Measurements from ENCODE around the gene SPEF1.

SPEF1 gene

DNA sequence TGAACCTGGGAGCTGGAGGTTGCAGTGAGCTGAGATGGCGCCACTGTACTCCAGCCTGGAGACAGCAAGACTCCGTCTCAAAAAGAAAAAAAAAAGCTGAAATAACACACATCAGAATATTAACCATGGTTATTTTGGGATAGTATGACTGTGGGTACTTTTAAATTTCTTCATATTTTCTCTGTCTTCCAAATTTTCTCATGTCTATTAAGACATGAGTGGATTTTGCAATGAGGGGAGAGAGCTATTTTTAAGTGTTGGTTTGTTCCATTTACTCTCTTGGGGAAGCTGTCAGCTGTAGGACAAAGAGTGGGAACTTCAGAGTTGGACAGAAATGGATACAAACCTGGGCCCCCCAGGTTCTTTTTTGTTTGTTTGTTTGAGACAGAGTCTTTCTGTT lies 24.0 kb downstream of the SPEF1 start:
- DNase-seq (ENCODE audit: low read depth) = no peak
- TF ChIP-seq, protein P1, sequence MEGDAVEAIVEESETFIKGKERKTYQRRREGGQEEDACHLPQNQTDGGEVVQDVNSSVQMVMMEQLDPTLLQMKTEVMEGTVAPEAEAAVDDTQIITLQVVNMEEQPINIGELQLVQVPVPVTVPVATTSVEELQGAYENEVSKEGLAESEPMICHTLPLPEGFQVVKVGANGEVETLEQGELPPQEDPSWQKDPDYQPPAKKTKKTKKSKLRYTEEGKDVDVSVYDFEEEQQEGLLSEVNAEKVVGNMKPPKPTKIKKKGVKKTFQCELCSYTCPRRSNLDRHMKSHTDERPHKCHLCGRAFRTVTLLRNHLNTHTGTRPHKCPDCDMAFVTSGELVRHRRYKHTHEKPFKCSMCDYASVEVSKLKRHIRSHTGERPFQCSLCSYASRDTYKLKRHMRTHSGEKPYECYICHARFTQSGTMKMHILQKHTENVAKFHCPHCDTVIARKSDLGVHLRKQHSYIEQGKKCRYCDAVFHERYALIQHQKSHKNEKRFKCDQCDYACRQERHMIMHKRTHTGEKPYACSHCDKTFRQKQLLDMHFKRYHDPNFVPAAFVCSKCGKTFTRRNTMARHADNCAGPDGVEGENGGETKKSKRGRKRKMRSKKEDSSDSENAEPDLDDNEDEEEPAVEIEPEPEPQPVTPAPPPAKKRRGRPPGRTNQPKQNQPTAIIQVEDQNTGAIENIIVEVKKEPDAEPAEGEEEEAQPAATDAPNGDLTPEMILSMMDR (IDR thresholded peaks at IDR 0.05; ENCODE audit: low read depth, low read length, missing control alignments) = no peak
- H3K4me3 ChIP-seq (ENCODE audit: low read depth, low read length) = no peak overlapping the region

DNA sequence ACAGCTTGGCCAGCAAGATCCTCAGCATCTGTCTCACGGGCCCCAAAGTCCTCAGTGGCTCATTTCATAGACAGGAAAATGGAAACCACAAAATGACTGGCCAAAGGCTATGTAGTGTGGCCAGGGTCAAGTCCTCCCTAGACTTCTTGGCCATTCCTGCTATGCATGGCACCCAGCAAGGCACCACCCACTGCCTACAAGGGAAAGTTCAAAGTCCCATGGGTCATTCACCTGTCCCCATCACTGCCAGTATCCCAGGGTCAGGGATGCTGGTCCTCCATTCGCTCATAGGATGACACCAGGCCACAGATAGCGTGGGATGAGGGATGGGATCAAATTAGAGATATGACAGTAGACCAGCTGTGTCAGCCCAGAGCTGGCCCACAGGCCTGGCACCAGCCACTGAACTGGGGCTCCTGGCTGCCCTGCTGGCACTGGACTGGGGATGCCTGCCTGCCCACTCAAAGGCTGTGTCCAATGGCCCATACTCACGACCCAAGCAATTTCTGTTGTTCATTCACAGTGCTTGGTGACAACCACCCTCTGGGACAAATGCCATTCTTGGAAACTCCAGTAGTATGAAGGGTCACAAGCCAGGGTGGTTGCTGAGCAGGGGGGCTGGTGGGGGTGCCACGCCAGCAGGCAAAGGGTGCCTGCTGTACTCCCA lies 25.3 kb downstream of the SPEF1 start:
- DNase-seq (ENCODE audit: low read depth) = no peak
- no peak overlapping the region for H3K4me3 ChIP-seq (ENCODE audit: low read depth, low read length)
- TF ChIP-seq, protein P1 (IDR thresholded peaks at IDR 0.05; ENCODE audit: low read depth, low read length, missing control alignments) = no peak

DNA sequence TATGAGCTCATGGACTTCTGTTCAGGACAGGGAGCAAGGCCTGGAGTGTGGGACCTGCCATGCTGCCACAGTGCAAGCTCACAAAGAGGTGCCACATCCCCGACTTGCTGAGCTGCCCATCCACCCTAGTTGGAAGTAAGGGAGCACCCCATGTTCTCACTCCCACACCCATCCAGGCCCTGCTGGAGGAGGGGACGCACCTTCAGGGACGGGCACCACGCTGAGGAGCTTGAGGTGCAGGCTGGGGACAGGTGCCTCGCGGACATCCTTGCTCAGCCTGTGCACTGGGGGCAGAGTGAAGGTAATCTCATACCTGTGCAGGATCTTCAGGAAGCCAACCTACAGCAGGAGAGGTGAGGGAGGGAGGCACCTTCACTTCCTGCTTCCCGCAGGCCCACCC lies 26.0 kb downstream of the SPEF1 start:
- no peak for DNase-seq (ENCODE audit: low read depth)
- no peak overlapping the region for H3K4me3 ChIP-seq (ENCODE audit: low read depth, low read length)
- TF ChIP-seq, protein P1 (IDR thresholded peaks at IDR 0.05; ENCODE audit: low read depth, low read length, missing control alignments) = no peak

DNA sequence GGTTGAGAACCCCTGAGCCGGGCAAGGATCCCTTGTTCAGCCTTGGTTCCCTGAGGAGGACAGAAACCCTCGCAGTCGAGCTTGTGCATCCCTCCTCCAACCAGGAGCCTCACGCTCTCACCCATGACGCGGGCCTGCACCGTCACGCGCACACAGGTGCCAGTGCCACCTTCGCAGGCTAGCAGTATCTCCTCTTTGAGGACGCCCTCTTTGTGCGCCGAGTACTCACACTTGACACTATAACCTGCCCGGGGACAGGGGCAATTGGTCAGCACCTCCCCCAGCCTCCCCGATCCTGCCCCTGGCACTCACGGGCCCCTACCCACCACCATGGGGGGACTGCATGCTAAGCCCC lies 27.0 kb downstream of the SPEF1 start:
- TF ChIP-seq, protein P1 (IDR thresholded peaks at IDR 0.05; ENCODE audit: low read depth, low read length, missing control alignments) = no peak
- H3K4me3 ChIP-seq (ENCODE audit: low read depth, low read length) = no peak overlapping the region
- DNase-seq (ENCODE audit: low read depth) = no peak

DNA sequence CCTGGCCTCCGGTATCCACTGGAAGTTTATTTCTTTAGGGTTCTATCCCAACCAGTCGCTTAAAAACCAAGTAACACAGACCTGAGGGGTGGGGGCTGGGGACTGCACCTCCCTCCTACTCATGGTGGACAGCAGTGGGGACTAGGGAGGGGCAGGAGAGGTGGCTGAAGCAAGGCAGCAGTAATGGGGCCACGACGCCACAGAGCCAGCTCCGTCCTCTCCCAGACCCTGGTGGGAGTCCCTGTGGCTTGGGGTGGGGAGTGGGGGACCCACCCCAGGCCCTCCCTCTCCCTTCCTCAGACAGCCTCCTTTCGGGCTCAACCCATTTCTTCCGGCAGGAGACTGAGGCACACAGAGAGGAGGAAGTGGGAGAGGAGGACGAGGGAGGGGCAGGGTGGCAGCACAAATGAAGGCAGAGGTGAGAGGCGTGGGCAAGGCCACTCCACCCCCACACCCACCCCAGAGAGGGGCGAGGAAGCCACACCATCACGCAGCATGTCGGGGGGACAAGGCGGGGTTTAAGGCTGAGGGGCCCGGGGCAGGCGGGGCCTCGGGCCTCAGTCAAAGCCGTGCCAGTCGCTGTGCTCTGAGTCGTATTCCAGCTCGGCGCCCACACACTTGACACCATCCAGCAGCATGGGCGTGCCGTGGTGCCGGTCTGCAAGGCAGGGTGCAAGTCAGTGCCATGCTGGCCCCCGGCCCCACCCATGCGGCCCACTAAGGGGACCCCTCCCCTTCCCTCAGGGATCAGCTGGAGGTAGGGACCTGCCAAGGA lies 27.6 kb downstream of the SPEF1 start:
- TF ChIP-seq, protein P1 (IDR thresholded peaks at IDR 0.05; ENCODE audit: low read depth, low read length, missing control alignments) = no peak
- H3K4me3 ChIP-seq (ENCODE audit: low read depth, low read length) = no peak overlapping the region
- no peak for DNase-seq (ENCODE audit: low read depth)

DNA sequence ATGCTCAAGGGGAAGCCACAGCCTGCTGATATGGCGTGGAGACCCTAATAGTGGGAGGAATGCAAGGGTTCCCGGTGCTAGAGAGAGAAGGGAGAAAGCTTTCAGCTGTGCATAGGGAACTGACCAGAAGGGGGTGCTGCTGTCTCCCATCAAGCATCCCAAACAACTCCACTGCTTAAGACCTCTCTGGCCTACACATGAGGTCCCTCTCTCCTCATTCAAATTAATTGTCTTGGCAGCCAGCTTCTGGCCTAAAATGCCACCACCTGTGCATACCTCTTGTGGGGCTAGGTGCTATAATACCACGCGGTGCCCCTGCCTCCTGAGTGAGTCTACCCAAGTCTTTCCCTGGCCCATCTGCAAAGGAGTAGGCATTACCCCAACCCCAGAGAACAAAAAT lies 28.1 kb downstream of the SPEF1 start:
- TF ChIP-seq, protein P1 (IDR thresholded peaks at IDR 0.05; ENCODE audit: low read depth, low read length, missing control alignments) = peak; percentile 92
- no peak overlapping the region for H3K4me3 ChIP-seq (ENCODE audit: low read depth, low read length)
- DNase-seq (ENCODE audit: low read depth) = peak; percentile 34

DNA sequence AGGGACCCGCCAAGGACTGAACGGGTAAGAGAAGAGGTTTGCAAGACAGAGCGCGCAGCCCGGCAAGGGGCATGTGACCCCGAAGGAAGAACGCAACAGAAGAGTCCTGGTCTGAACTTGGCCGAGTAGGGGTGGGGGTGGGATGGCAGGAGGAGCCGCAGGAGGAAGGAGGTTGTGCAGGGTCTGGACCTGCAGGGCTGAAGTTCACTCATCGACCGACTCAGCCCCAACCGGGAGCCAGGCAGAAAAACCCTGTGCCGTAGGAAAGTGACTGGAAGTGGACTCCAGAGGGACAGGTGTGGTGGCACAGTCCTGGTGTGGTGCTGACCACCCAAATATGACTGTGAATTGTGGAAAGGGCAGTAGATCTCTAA lies 28.9 kb downstream of the SPEF1 start:
- H3K4me3 ChIP-seq (ENCODE audit: low read depth, low read length) = no peak overlapping the region
- no peak for DNase-seq (ENCODE audit: low read depth)
- TF ChIP-seq, protein P1 (IDR thresholded peaks at IDR 0.05; ENCODE audit: low read depth, low read length, missing control alignments) = no peak
